HL-60 (cell line): ENCODE measurements around the gene CD207.

Experiments used
- DNase-seq, 2 experiments: peaks; one replicate each; pipeline ENCODE4 v3.0.0-alpha.2; 2010 to 2020; ENCODE audit warnings: low read depth in 1 of 2, low spot score in 1 of 2
- H3K27ac ChIP-seq: fragments of 250-450 bp; sonication (Bioruptor Pico); replicated peaks from 2 replicates; pipeline ENCODE4 v1.5.1; 2020; ENCODE audit warnings: mild to moderate bottlenecking, moderate library complexity
- H3K27me3 ChIP-seq: fragments of 250-450 bp; sonication (Bioruptor Pico); 2 replicates; pipeline ENCODE4 v1.5.1; 2021; ENCODE audit warnings: mild to moderate bottlenecking, moderate library complexity; ENCODE audit not compliant: insufficient read depth, poor library complexity, severe bottlenecking
- H3K4me3 ChIP-seq: replicated peaks from 2 replicates; pipeline ENCODE4 v1.5.1; 2011; ENCODE audit warnings: mild to moderate bottlenecking, control low read depth, low read length; ENCODE audit not compliant: insufficient read depth
- CTCF ChIP-seq: IDR thresholded peaks from one replicate; pipeline ENCODE4 v1.5.1; 2011; ENCODE audit warnings: low read length, control low read depth, inconsistent platforms; ENCODE audit not compliant: insufficient read depth
- GABPA ChIP-seq: IDR thresholded peaks from 2 replicates; pipeline ENCODE4 v1.6.1; 2012; ENCODE audit warnings: low read depth
- POLR2AphosphoS5 ChIP-seq: IDR thresholded peaks from 2 replicates; pipeline ENCODE4 v1.6.1; 2012; ENCODE audit warnings: low read depth
- REST ChIP-seq: IDR thresholded peaks from 2 replicates; pipeline ENCODE4 v1.6.1; 2012; ENCODE audit warnings: low read depth; ENCODE audit not compliant: insufficient replicate concordance
- SPI1 ChIP-seq: IDR thresholded peaks from 2 replicates; pipeline ENCODE4 v1.6.1; 2012; ENCODE audit warnings: low read depth, mild to moderate bottlenecking, borderline replicate concordance

The CD207 gene

GRCh38 chr2:70796262-70796661 lies 39.4 kb downstream of the CD207 start:
- H3K27me3 ChIP-seq = peaks cover 3% of the 10 kb centered on the region
- DNase-seq = no peak
- TF ChIP-seq CTCF (no peak), REST (no peak), SPI1 (no peak), GABPA (no peak), POLR2AphosphoS5 (no peak)
- no peak overlapping the region for H3K4me3 ChIP-seq
- no peak overlapping the region for H3K27ac ChIP-seq

GRCh38 chr2:70795164-70795995 lies 40.2 kb downstream of the CD207 start:
- H3K4me3 ChIP-seq = no peak overlapping the region
- DNase-seq = no peak
- no peak overlapping the region for H3K27ac ChIP-seq
- peaks cover 8% of the 10 kb centered on the region for H3K27me3 ChIP-seq
- no peak for TF ChIP-seq REST
- TF ChIP-seq CTCF = no peak
- TF ChIP-seq SPI1 = no peak
- no peak for TF ChIP-seq POLR2AphosphoS5
- TF ChIP-seq GABPA = no peak

GRCh38 chr2:70793450-70793849 lies 42.2 kb downstream of the CD207 start:
- Histone ChIP-seq H3K27ac (no peak overlapping the region), H3K27me3 (peaks cover 26% of the 10 kb centered on the region), H3K4me3 (no peak overlapping the region)
- DNase-seq = peak; percentile 44 to 86
- TF ChIP-seq SPI1 (peak; percentile 96), REST (no peak), GABPA (no peak), POLR2AphosphoS5 (no peak)
